GM19463 (cell line): ENCODE data around the gene DTX2.
"Not testable (repeated sequence)": the region's sequence is repeated elsewhere in the genome, so short reads cannot be mapped to it uniquely, and the experiment has no call there.

Experiments
- ATAC-seq: cut with Tn5 transposase; IDR thresholded peaks from one replicate; pipeline ENCODE4 v1.9.1; 2021; ENCODE audit warnings: mild to moderate bottlenecking, moderate library complexity; ENCODE audit not compliant: unreplicated experiment

Gene DTX2

GRCh38 chr7:76511200-76511910 is 49.8 kb downstream of the DTX2 start:
- ATAC-seq = not testable (repeated sequence)

GRCh38 chr7:76511911-76512885 is 50.7 kb downstream of the DTX2 start:
- not testable (repeated sequence) for ATAC-seq

- ATAC-seq = no peak
Observed at GRCh38 chr7:76512941-76513816, 51.7 kb downstream of the DTX2 start.

- ATAC-seq = no peak
Observed at GRCh38 chr7:76513817-76514799, 52.6 kb downstream of the DTX2 start.

- no peak for ATAC-seq
Observed at GRCh38 chr7:76514926-76515771, 53.6 kb downstream of the DTX2 start.

GRCh38 chr7:76515999-76516443 is 54.5 kb downstream of the DTX2 start:
- peak; percentile 60 for ATAC-seq

GRCh38 chr7:76516932-76517331 is 55.4 kb downstream of the DTX2 start:
- ATAC-seq = not testable (repeated sequence)

- not testable (repeated sequence) for ATAC-seq
Observed at GRCh38 chr7:76526183-76526582, 64.7 kb downstream of the DTX2 start.

- not testable (repeated sequence) for ATAC-seq
Observed at GRCh38 chr7:76531643-76532042, 70.1 kb downstream of the DTX2 start.

- ATAC-seq = not testable (repeated sequence)
Observed at GRCh38 chr7:76543197-76543596, 81.7 kb downstream of the DTX2 start, which contains the start of gene SPDYE16. TSS of gene SPDYE16 (minus strand) at chr7:76543297. CDS start at chr7:76541459, 1,838 bp downstream.

- peak; percentile 98 for ATAC-seq
Observed at GRCh38 chr7:76549025-76549854, 87.7 kb downstream of the DTX2 start.

- ATAC-seq = not testable (repeated sequence)
Observed at GRCh38 chr7:76549855-76550248, 88.3 kb downstream of the DTX2 start.

- ATAC-seq = not testable (repeated sequence)
Observed at GRCh38 chr7:76551992-76552391, 90.5 kb downstream of the DTX2 start.
